Inflammatory macrophage treated with lipopolysaccharide for 1 hour (primary cell): ENCODE data around the gene MT1X.

ENCODE experiments used
- DNase-seq, 2 donors: peaks; one replicate each; pipeline ENCODE4 v3.0.0-alpha.2; 2020 to 2022

MT1X gene

GRCh38 chr16:56681939-56682702, at the start of gene MT1X:
TSS of gene MT1X (plus strand) at chr16:56682470. CDS start at chr16:56682541, 71 bp downstream.
- DNase-seq = peak; percentile 83 to 92

DNA sequence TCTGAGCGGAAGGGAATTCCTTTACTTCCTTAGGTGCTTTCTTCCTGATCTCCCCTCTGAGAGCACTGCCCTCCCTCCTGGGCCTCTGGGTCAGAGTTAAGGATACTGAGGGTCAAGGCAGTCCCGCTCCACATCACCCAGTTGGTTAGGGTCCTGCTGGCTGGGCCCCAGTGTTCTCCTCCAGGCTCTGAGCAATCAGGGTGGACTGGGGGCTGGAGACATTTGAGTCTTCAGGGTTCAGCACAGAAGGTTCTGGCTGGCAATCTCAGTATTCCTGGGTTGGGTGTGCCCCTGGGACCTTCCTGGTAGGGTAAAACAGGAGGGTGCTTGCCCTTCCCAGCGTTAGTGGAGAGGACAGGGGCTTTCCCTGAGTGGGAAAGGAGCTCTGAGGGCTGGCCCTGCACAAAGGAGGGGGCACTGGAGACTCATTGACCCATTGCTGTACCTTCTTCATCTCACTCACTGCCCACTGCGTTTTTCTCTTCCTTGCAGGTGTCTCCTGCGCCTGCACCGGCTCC, 49.4 kb upstream of the MT1X start:
- DNase-seq = no peak

DNA sequence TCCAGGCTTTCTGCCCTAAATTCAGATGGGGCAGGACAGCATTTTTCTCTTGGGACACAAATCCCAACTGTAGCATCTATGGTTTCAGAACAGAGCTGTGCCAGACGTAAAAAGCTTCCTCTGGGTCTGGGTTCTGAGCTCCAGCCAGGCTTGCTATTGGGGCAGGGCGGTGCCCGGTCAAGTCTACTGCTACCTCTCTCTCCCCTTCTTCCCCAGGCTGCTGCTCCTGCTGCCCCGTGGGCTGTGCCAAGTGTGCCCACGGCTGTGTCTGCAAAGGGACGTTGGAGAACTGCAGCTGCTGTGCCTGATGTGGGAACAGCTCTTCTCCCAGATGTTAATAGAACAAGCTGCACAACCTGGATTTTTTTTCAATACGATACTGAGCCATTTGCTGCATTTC, 48.7 kb upstream of the MT1X start:
- DNase-seq = no peak

- no peak for DNase-seq
These were observed 47.4 kb upstream of the MT1X start for GRCh38 chr16:56634715-56635440.

DNA sequence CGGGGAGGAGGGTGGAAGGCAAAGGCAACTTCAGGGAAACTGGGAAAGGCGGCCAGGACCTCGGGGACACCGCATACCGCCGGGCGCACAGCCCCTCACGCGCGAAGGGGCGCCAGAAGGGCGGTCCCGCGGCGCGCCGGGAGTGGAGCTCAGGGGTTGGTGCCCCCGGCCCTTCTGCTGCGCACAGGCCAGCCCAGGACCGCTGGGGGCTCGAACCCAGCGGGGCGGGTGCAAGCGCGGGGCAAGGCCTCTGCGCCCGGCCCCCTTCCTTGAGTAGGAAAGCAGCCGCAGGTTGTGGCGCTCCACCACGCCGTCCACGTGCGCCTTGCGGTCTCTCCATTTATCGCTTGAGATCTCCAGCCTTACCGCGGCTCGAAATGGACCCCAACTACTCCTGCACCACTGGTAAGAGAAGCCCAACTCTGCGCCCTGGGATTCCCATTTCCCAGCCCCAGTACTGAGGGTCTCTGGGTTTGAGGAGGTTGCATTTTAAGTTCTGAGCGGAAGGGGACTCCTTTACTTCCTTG, 46.8 kb upstream of the MT1X start:
- no peak for DNase-seq

GRCh38 chr16:56636616-56637413, 45.5 kb upstream of the MT1X start:
- no peak for DNase-seq

DNA sequence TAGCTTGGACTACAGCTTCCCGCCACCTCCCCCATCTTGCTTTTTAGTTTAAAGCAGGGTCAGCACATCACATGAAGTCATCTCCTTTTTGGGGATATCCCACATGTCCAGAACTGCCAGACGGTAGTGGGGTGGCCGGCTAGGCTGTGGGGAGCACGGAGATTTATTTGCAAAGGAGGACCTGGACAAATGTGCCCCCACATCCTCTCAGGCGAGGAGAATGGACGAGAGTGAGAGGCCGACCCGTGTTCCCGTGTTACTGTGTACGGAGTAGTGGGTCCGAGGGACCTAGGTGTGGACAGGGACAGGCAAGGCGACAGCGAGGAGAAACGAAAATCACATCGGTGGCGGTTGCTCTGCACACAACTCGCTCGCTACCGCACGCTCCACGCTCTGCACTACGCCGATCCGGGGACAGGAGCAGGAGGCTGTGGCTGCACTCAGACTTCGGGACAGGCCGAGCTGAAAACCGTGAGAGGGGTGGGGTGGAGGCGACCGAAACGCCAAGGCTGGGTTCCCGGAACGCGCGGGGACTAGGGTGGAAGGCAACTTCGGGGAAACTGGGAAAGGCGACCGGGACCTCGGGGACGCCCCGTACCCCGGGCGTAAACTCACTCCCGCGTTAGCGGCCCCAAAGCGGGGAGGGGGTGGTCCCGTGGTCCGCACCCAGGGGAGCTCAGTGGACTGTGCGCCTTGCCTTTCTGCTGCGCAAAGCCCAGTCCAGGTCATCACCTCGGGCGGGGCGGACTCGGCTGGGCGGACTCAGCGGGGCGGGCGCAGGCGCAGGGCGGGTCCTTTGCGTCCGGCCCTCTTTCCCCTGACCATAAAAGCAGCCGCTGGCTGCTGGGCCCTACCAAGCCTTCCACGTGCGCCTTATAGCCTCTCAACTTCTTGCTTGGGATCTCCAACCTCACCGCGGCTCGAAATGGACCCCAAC, 44.2 kb upstream of the MT1X start, which contains the start of gene MT1A:
Gene MT1A, plus strand, starts transcription at position 853 of the 937 bp plus-strand sequence. Its CDS starts 73 bp downstream, at position 926.
- peak in 1 of 2 donors; percentile 40 for DNase-seq

DNA sequence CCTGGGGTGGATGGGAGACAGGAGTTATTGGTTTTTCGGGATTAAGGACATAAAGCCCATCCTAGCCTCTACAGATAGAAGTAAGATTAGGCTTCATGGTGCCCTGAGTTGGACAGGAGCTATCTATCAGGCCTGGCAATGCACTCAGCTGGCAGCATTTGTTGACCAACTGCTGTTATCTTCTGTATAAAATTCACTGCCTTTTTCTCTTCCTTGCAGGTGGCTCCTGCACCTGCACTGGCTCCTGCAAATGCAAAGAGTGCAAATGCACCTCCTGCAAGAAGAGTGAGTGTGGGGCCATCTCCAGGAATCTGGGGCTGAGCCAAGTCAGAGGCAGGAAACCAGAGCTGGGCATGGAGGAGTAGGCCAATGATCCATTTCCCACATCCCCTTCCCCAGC, 43.2 kb upstream of the MT1X start:
- DNase-seq = no peak

- no peak for DNase-seq
These were observed 42.2 kb upstream of the MT1X start for GRCh38 chr16:56640076-56640475.

- DNase-seq = no peak
These were observed 41.1 kb upstream of the MT1X start for GRCh38 chr16:56641166-56641565.

DNA sequence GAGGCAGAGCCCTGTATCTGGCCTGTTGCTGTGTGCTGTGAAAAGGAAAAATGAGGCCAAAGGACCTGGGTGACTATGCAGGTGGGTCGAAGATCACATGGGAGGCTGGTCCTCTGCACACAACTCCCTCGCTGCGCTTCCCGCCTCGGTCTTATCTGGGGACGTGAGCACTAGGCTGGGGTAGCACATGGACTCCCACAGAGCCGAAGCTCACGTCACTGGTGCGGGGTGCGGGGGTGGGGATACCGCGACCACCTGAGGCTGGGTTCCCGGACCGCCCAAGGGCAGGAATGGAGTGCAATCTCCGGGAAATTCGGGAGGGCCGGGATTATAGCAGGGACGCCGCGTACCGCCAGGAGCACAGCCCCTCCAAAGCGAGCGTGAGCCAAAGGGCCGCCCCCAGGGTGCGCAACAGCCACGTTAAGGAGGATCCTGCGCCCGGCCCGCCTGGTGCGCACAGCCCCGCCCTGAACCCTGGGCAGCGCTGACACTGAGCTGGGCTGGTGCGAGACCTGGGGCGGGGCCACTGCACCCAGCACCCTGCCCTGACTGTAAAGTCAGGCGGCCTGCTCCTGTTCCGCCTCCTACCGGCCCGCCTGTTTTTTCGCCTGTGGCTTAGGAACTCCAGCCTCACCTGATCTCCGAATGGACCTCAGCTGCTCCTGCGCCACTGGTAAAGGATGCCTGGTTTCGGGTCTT, 39.0 kb upstream of the MT1X start:
- DNase-seq = peak; percentile 73 to 74

DNA sequence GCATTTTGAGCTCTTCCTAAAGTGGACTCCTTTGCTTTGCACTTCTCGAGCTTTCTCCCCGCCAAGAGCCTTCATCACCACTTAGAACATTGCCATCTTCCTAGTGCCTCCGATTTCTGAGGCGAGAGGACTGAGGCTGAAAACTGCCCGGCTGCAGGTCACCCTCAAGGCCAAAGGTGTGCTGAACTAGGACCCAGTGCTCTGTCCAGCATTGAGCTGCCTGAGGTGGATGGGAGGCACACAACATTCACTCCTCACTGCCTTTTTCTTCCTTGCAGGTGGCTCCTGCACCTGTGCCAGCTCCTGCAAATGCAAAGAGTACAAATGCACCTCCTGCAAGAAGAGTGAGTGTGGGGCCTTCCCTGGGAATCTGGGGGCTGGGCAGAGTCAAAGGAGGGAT, 38.4 kb upstream of the MT1X start:
- DNase-seq = no peak

GRCh38 chr16:56645311-56645710, 37.0 kb upstream of the MT1X start:
- DNase-seq = no peak

GRCh38 chr16:56645838-56646237, 36.4 kb upstream of the MT1X start:
- no peak for DNase-seq

- no peak for DNase-seq
These were observed 34.4 kb upstream of the MT1X start for GRCh38 chr16:56647641-56648431.

DNA sequence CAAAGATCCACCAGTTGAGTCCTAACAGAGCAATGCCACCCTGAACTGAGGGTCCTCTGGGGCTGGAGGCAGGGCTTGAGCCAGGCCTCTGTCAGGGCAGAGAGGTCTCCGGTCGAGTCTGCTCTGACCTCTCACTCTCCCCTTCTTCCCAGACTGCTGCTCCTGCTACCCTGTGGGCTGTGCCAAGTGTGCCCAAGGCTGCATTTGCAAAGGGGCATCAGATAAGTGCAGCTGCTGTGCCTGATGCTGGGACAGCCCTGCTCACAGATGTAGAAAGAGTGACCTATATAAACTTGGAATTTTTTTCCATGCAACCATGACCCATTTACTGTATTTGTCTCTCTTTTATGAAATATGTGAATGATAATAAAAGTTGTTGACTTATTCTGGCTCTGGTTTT, 33.0 kb upstream of the MT1X start:
- DNase-seq = no peak

- no peak for DNase-seq
These were observed 32.5 kb upstream of the MT1X start for GRCh38 chr16:56649820-56650219.

DNA sequence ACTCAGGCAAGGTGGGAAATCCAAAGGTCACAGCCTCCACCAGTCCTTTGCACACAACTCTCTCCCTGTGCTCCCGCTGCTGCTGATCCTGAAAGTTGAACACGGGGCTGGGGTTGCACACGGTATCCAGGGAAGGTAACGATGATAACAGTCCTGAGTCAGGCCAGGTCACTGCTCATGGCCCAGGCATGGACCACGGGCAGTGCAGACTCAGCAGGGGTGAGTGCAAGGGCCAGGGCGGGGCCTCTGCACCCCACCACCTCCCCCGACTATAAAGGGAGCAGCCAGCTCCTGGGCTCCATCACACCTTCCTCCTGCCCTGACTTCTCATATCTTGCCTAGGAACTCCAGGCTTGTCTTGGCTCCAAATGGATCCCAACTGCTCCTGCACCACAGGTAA, 30.7 kb upstream of the MT1X start, which contains the start of gene MT1B:
Gene MT1B, plus strand, starts transcription at position 301 of the 400 bp plus-strand sequence. Its CDS starts 68 bp downstream, at position 369.
- DNase-seq = no peak

DNA sequence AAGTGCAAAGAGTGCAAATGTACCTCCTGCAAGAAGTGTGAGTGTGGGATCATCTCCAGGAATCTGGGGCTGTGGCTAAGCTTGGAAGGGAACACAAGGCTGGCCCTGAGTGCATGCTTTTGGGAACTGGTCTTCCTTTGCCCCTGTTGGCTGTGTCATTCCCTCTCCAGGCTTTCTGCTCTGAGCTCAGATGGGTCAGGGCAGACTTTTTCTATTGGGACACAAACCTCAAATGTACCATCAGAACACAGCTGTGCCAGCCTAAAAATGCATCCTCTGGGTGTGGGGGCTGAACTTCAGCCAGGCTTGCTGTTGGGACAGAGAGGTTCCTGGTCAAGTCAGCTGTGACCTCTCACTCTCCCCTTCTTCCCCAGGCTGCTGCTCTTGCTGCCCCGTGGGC, 29.7 kb upstream of the MT1X start:
- DNase-seq = no peak

DNA sequence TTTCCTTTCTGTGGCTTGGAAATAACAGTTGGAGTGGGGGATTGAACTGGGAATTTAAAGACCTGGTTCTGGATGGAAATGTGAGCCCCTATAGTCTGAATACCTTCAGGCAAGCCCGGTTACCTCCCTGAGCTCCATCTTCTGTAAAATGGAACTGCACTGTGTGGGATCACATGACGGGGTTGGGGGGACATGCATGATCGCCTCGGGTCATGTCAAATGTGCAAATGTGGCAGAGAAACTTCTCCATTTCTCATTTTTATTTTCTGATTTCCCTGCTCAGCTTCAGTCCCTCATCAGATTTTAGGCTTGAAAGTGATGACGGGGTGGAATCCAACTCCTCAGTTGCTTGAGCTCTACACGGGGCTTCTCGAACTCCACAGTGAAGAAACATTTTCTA, 29.1 kb upstream of the MT1X start:
- DNase-seq = no peak
